Uterus (tissue), 4 donors: Measurements from ENCODE around the gene SIRT3. TPM values are rescaled to one million over a fixed set of nuclear protein-coding genes. Genes with fewer than 3 reads are reported as not detected.

Source experiments
- DNase-seq, 2 donors: peaks; one replicate each; pipeline ENCODE4 v3.0.0-alpha.2; 2019 to 2020
- H3K27ac ChIP-seq, 2 donors: fragments of 200-600 bp; sonication (generic); 1 replicate in 1 of 2; 2 replicates in 1 of 2; pipeline ENCODE4 v1.5.1; 2016 to 2018
- H3K27me3 ChIP-seq, 2 donors: fragments of 200-600 bp; sonication (generic); one replicate each; pipeline ENCODE4 v1.5.1; 2018 to 2019; ENCODE audit warnings: control low read depth in 1 of 2
- H3K36me3 ChIP-seq, 2 donors: fragments of 200-600 bp; sonication (generic); one replicate each; pipeline ENCODE4 v1.5.1; 2019; ENCODE audit warnings: control low read depth in 1 of 2
- H3K4me1 ChIP-seq, 2 donors: fragments of 200-600 bp; sonication (generic); one replicate each; pipeline ENCODE4 v1.5.1; 2018 to 2019; ENCODE audit warnings: control low read depth in 1 of 2
- H3K4me3 ChIP-seq, 2 donors: fragments of 200-600 bp; sonication (generic); 1 replicate in 1 of 2; 2 replicates in 1 of 2; pipeline ENCODE4 v1.5.1; 2018 to 2019; ENCODE audit warnings: mild to moderate bottlenecking in 1 of 2
- H3K9me3 ChIP-seq, 2 donors: fragments of 200-600 bp; sonication (generic); one replicate each; pipeline ENCODE4 v1.5.1; 2019; ENCODE audit warnings: control low read depth in 1 of 2
- CTCF ChIP-seq, 4 experiments: fragments of 200-600 bp in 2 of 4; fragments of 450-650 bp in 2 of 4; sonication (generic) in 2 of 4; IDR thresholded peaks; one replicate each; pipeline ENCODE4 v1.5.1; 2016 to 2019; ENCODE audit warnings: antibody characterized with exemption in 4 of 4, mild to moderate bottlenecking in 2 of 4, moderate library complexity in 1 of 4
- POLR2A ChIP-seq, 2 donors: fragments of 450-650 bp; IDR thresholded peaks; one replicate each; pipeline ENCODE4 v1.6.1; 2016; ENCODE audit warnings: antibody characterized with exemption in 2 of 2, mild to moderate bottlenecking in 1 of 2, moderate library complexity in 1 of 2
- intact Hi-C: fragments of 100-400 bp; cut with DNase I; formaldehyde crosslinking; loops from one replicate; pipeline ENCODE4 v1.15.1; 2023; ENCODE audit warnings: low total_unique reads
- total RNA-seq, 4 donors: library from RNA; depleted of rRNA in 3 of 4; stranded (reverse); fragments of >200 nt in 3 of 4; gene quantifications; one replicate each; pipeline versions ENCODE4 v1.1.0 to v1.2.4, GENCODE V29; 2014 to 2023
- donor health status: DM: yes; HTN: yes; CAD: no.

Gene SIRT3
- total RNA-seq, 4 donors from 2014 or later, result 1.5 to 25.9 (median 9.8) TPM

- H3K27me3 ChIP-seq, result peaks cover 27 to 34% of the 10 kb centered on the region in 2 donors
- H3K4me3 ChIP-seq, result no peak overlapping the region
- no peaks in the 10 kb centered on the region for H3K36me3 ChIP-seq
- no peak overlapping the region for H3K27ac ChIP-seq
- no peak for DNase-seq
- intact Hi-C loops, result no loop called here
- H3K4me1 ChIP-seq, result peaks cover 0 to 12% of the 10 kb centered on the region in 2 donors
- TF ChIP-seq POLR2A (IDR thresholded peaks at IDR 0.05), result no peak
- no peak for TF ChIP-seq CTCF (IDR thresholded peaks at IDR 0.05)
- H3K9me3 ChIP-seq, result no peaks in the 10 kb centered on the region
These were observed 47.4 kb upstream of the SIRT3 start for GRCh38 chr11:283405-284104.

- Histone ChIP-seq H3K9me3 (no peaks in the 10 kb centered on the region), H3K36me3 (no peaks in the 10 kb centered on the region), H3K27ac (no peak overlapping the region), H3K4me1 (peaks cover 0 to 8% of the 10 kb centered on the region in 2 donors), H3K4me3 (no peak overlapping the region), H3K27me3 (peaks cover 29 to 36% of the 10 kb centered on the region in 2 donors)
- DNase-seq, result peak in 1 of 2 donors; percentile 7
- intact Hi-C loops, result no loop called here
- no peak for TF ChIP-seq CTCF (IDR thresholded peaks at IDR 0.05)
These were observed 46.7 kb upstream of the SIRT3 start for GRCh38 chr11:282630-283360.

GRCh38 chr11:282171-282570, 46.0 kb upstream of the SIRT3 start:
- Histone ChIP-seq H3K27ac (no peak overlapping the region), H3K4me3 (no peak overlapping the region), H3K4me1 (peaks cover 0 to 7% of the 10 kb centered on the region in 2 donors), H3K9me3 (no peaks in the 10 kb centered on the region), H3K36me3 (no peaks in the 10 kb centered on the region), H3K27me3 (peaks cover 29 to 36% of the 10 kb centered on the region in 2 donors)
- no peak for TF ChIP-seq POLR2A (IDR thresholded peaks at IDR 0.05)
- TF ChIP-seq CTCF (IDR thresholded peaks at IDR 0.05), result no peak
- peak in 1 of 2 donors; percentile 6 for DNase-seq
- intact Hi-C loops, result no loop called here

GRCh38 chr11:281486-282161, 45.5 kb upstream of the SIRT3 start:
- Histone ChIP-seq H3K36me3 (no peaks in the 10 kb centered on the region), H3K4me3 (no peak overlapping the region), H3K27ac (no peak overlapping the region), H3K27me3 (peaks cover 29 to 36% of the 10 kb centered on the region in 2 donors), H3K4me1 (peaks cover 0 to 7% of the 10 kb centered on the region in 2 donors), H3K9me3 (no peaks in the 10 kb centered on the region)
- TF ChIP-seq CTCF (IDR thresholded peaks at IDR 0.05), result no peak
- no peak for TF ChIP-seq POLR2A (IDR thresholded peaks at IDR 0.05)
- DNase-seq, result peak in 1 of 2 donors; percentile 5
- intact Hi-C loops, result no loop called here
